HFFc6 (cell line): ENCODE data around the gene TBCCD1. TPM values are rescaled to one million over a fixed set of nuclear protein-coding genes. Genes with fewer than 3 reads are reported as not detected.
"Not testable (repeated sequence)": the region's sequence is repeated elsewhere in the genome, so short reads cannot be mapped to it uniquely, and the experiment has no call there.

Source experiments
- DNase-seq: peaks from one replicate; pipeline ENCODE4 v3.0.0-alpha.2; 2018
- H3K27ac Mint-ChIP-seq: 2 replicates; pipeline ENCODE4 v1.8.0; 2020; ENCODE audit warnings: mild to moderate bottlenecking, mixed read lengths
- H3K27me3 Mint-ChIP-seq: 2 replicates; pipeline ENCODE4 v1.8.0; 2021; ENCODE audit warnings: mild to moderate bottlenecking, moderate library complexity, mixed read lengths; ENCODE audit not compliant: insufficient read depth
- H3K36me3 Mint-ChIP-seq: 2 replicates; pipeline ENCODE4 v1.8.0; 2021; ENCODE audit warnings: low read depth, mixed read lengths
- H3K4me1 Mint-ChIP-seq: 2 replicates; pipeline ENCODE4 v1.8.0; 2020; ENCODE audit warnings: low read depth, mixed read lengths
- H3K4me3 Mint-ChIP-seq: 2 replicates; pipeline ENCODE4 v1.8.0; 2020; ENCODE audit warnings: mild to moderate bottlenecking, moderate library complexity, mixed read lengths
- H3K9me3 Mint-ChIP-seq: 2 replicates; pipeline ENCODE4 v1.8.0; 2020; ENCODE audit warnings: mild to moderate bottlenecking, mixed read lengths
- CTCF ChIP-seq: fragments of 200-600 bp; sonication (generic); IDR thresholded peaks from 2 replicates; pipeline ENCODE4 v1.5.0; 2021; ENCODE audit warnings: antibody characterized with exemption, mild to moderate bottlenecking
- total RNA-seq, 6 experiments: library from RNA; stranded (reverse); fragmentation: NEBNext Ultra II Directional; extraction: Animal tissue kit (Norgen Biotek cat#: 25700); gene quantifications; 2 replicates in 1 of 6; 3 replicates in 5 of 6; pipeline ENCODE4 v1.2.3, GENCODE V29; 2021

Gene TBCCD1
- total RNA-seq, 6 experiments from 2014 or later: 4.8 to 8.0 (median 6.0) TPM

- no peaks in the 10 kb centered on the region for H3K36me3 Mint-ChIP-seq
- no peaks in the 10 kb centered on the region for H3K9me3 Mint-ChIP-seq
- H3K4me3 Mint-ChIP-seq: no peak overlapping the region
- TF ChIP-seq CTCF: no peak
- H3K4me1 Mint-ChIP-seq: peaks cover 11% of the 10 kb centered on the region
- no peak for DNase-seq
- peaks cover 3% of the 10 kb centered on the region; the same call in 1 of the 2 replicates for H3K27me3 Mint-ChIP-seq
- no peak overlapping the region for H3K27ac Mint-ChIP-seq
These were observed 32.9 kb downstream of the TBCCD1 start for GRCh38 chr3:186534113-186534669.

GRCh38 chr3:186532598-186533072 is 34.5 kb downstream of the TBCCD1 start:
- DNase-seq: no peak
- Mint-ChIP-seq H3K9me3 (no peaks in the 10 kb centered on the region), H3K36me3 (no peaks in the 10 kb centered on the region), H3K4me3 (no peak overlapping the region), H3K27me3 (peaks cover 8% of the 10 kb centered on the region), H3K27ac (no peak overlapping the region), H3K4me1 (peaks cover 11% of the 10 kb centered on the region)
- no peak for TF ChIP-seq CTCF

- H3K27me3 Mint-ChIP-seq, DNase-seq, H3K4me3 Mint-ChIP-seq, H3K4me1 Mint-ChIP-seq, H3K9me3 Mint-ChIP-seq, H3K27ac Mint-ChIP-seq, H3K36me3 Mint-ChIP-seq: not testable (repeated sequence)
These were observed 35.4 kb downstream of the TBCCD1 start for GRCh38 chr3:186531694-186532093.

GRCh38 chr3:186530415-186530814 is 36.7 kb downstream of the TBCCD1 start:
- Mint-ChIP-seq H3K9me3 (no peaks in the 10 kb centered on the region), H3K4me3 (no peak overlapping the region), H3K4me1 (no peaks in the 10 kb centered on the region), H3K27ac (no peak overlapping the region), H3K36me3 (no peaks in the 10 kb centered on the region), H3K27me3 (peaks cover 13% of the 10 kb centered on the region)
- no peak for TF ChIP-seq CTCF
- no peak for DNase-seq

- peak; percentile 18; the same call in 1 of the 2 replicates for TF ChIP-seq CTCF
- H3K9me3 Mint-ChIP-seq: no peaks in the 10 kb centered on the region
- no peaks in the 10 kb centered on the region for H3K4me1 Mint-ChIP-seq
- H3K27ac Mint-ChIP-seq: no peak overlapping the region
- DNase-seq: no peak
- no peaks in the 10 kb centered on the region for H3K36me3 Mint-ChIP-seq
- no peak overlapping the region for H3K4me3 Mint-ChIP-seq
- H3K27me3 Mint-ChIP-seq: peaks cover 17% of the 10 kb centered on the region
These were observed 37.7 kb downstream of the TBCCD1 start for GRCh38 chr3:186529201-186529999.

GRCh38 chr3:186526256-186526606 is 40.9 kb downstream of the TBCCD1 start:
- no peaks in the 10 kb centered on the region for H3K4me1 Mint-ChIP-seq
- no peaks in the 10 kb centered on the region for H3K36me3 Mint-ChIP-seq
- no peak overlapping the region for H3K27ac Mint-ChIP-seq
- peaks cover 19% of the 10 kb centered on the region for H3K27me3 Mint-ChIP-seq
- DNase-seq: no peak
- no peak for TF ChIP-seq CTCF
- H3K4me3 Mint-ChIP-seq: no peak overlapping the region
- no peaks in the 10 kb centered on the region for H3K9me3 Mint-ChIP-seq
